C4-2B (cell line): Measurements from ENCODE around the gene RBM44.

Experiments
- CTCF ChIP-seq: fragments of 450-650 bp; conservative IDR thresholded peaks from 2 replicates; pipeline ENCODE4 v1.5.1; 2017; ENCODE audit warnings: mild to moderate bottlenecking
- ZFX ChIP-seq: fragments of 450-650 bp; IDR thresholded peaks from 2 replicates; pipeline ENCODE4 v1.6.1; 2017

GRCh38 chr2:237876061-237876526, 77.5 kb downstream of the RBM44 start:
- no peak for TF ChIP-seq CTCF
- no peak for TF ChIP-seq ZFX
